HG02970 (cell line): ENCODE measurements around the gene DNTT.

Experiments
- ATAC-seq: cut with Tn5 transposase; IDR thresholded peaks from one replicate; pipeline ENCODE4 v1.9.1; 2021; ENCODE audit warnings: mild to moderate bottlenecking, moderate library complexity, moderate number of reproducible peaks; ENCODE audit not compliant: unreplicated experiment, low FRiP score

The DNTT gene

GRCh38 chr10:96275685-96276418 lies 28.4 kb upstream of the DNTT start:
- ATAC-seq: no peak

- no peak for ATAC-seq
Measured at GRCh38 chr10:96276426-96276825, 27.8 kb upstream of the DNTT start.

DNA sequence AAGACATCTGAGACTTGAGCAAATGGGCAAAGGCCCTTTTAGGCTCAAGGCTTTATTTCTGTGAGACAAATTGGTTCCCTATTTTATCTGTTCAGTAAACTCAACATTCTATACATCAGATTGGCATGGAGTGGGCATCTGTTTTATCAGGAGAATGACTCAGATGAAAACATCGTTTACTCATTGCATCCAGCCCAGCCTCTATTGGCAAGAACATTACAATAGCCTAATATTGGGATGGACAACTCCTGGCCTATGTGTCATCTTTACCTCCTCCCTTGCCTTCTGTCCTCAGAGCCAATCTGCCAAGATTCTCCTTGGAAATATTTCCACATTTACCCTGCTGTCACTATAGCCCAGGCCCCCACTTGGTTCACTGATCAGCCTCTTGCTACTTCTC lies 27.4 kb upstream of the DNTT start:
- no peak for ATAC-seq

- no peak for ATAC-seq
Measured at GRCh38 chr10:96279191-96279641, 25.0 kb upstream of the DNTT start.

GRCh38 chr10:96280859-96281258 lies 23.4 kb upstream of the DNTT start:
- no peak for ATAC-seq

DNA sequence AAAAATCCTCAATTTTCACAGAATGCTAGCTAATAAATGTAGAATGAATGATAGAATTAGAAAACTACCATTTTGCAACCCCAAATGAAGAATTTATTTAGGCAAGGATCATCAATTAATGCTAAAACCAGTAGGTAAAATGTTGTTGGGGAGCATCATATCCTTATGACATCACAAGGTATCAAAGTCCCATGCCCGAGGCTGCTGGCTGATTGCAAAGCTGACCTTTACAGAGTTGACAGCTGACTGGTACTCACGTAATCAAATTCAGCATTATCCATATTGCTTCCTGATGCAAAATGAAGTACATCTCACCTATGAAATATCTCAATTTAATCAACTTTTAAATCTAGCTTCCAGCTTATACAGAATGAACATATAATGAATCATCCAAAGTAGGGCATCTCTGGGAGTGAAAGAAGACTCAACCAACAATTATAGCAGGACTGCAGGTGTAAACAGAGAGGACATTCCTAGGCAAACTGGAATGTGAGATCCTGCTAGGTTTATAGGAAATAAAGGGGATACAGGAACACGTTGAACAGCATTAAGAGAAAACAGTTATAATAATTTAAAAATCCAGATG lies 22.7 kb upstream of the DNTT start:
- ATAC-seq: no peak

DNA sequence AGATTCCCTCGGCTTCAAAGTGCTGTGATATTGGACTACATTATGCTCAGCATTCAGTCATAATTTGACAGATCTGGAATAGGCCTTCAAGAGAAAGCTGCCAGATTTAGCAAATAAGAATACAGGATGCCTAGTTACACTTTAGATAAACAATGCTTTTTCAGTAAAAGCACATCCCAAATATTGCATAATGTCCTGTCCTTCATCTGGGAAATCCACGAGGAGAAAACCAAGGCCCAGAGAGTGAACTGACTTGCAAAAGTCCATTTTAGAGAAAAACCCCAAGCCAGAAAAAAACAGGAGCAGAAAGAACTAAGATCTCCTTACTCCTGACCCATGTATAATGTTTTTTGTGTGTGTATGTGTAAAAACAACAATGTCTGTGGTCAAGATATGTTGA lies 20.9 kb upstream of the DNTT start:
- no peak for ATAC-seq

DNA sequence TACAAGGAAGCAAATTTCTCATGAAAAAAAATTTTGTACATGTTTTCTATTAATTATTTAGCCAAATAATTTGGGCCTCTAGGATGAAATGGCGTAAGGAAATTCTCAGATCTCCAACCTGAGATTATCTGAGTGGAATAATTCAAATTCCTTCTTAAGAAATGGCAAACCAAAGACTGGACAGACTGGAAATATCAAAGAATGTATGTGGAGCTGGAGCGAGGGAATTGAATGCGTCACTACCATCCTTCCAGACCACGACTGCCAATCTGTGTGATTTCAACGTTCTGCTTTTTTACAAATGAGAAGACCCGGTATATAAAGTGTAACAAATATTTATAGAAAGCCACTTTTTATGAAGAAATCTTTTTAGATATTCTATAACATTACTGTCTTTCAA lies 20.5 kb upstream of the DNTT start:
- no peak for ATAC-seq

DNA sequence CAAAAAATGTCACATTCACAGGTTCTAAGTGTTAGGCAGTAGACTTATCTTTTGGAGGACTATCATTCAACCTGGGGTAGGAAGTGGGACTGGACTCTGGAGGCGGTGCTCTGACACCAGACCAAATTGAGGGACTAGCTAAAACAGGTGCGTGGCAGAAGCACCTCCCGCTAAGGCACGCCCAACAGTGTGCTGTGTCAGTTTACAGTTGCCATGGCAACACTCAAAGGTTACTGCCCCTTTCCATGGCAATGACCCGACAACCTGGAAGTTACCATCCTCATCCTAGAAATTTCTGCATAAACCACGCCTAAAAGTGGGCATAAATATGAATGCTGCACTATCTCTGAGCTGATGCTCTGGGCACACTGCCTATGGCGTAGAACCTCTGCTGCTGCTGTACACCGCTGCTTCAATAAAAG lies 18.9 kb upstream of the DNTT start:
- ATAC-seq: no peak

- peak; percentile 58 for ATAC-seq
Measured at GRCh38 chr10:96287392-96288105, 16.7 kb upstream of the DNTT start.

GRCh38 chr10:96288151-96288621 lies 16.0 kb upstream of the DNTT start:
- peak; percentile 53 for ATAC-seq

GRCh38 chr10:96289218-96289910 lies 14.9 kb upstream of the DNTT start:
- ATAC-seq: no peak

DNA sequence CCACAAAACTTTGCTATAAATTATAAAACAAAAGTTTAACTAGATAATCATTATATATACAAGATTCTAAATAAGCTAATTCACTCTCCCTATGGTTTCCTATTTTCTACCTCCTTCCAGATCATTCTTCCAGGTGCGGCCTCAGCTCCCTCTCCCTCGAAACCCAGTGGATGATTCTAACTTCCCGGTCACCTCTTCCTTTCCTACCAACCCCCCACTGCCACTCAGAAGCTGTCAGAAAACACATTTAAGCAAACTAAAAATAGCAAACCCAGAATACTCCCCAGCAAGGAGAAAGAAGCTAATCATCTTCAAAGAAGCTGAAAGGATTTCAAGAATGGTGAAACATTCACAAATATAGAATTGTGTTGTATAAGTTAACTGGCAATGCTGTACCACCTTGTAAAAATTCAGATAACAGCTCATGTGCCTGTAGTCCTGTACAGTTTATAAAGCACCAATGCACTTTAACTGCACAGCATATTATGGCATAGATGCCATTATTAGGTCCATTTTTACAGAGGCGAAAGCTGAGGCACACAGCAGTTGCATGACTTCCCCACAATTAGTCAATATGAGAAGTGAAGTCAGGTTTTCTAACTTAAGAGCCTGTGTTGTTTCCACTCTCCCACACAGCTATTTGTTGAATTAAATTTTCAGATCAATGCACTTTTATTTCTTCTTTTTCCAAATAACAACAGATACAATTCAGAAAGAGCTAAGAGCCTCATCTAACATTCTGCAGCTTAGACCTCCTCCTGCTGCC lies 13.7 kb upstream of the DNTT start:
- ATAC-seq: no peak

DNA sequence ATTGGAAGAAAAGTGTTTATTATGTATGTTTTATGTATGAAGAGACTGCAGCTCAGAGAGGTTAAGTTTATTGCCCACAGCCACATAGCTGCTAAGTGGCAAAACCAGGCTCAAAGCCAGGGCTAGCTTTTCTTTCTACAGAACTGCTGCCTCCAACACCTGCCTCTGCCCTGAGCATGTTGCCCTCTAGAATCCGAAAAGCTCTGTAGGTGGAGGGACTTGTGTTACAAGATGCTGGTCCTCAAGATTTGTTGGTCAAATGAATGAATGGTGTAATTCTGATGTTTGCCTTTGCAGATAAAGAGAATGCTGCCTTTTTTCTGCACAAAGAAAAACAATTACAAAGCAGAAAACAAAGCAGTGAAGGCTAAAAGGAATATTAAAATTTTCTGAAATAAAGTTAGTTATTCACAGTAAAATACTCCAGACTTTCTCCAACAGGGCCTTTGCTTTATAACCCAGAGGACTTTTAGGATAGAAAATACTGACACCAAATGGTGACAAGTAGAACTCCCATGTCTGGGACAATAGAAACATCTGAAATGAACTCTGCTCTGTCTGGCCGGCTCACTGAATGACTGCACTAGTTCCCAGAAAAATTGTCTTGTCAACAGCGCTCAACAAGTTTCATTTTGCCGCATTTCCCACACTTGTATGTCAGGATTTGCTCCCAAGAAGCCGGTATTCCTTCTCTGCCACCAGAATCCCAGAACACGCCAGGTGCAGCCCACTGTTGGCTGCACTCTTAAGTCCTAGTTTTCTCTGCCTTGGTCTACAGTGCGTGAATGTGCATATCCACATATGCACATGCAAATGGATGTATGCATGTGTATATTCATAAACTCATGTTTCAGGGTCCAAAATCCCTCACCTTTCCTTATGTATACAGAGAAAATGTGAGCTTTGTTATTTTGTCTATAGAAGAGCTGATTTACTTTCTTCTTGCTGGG lies 11.0 kb upstream of the DNTT start:
- no peak for ATAC-seq

DNA sequence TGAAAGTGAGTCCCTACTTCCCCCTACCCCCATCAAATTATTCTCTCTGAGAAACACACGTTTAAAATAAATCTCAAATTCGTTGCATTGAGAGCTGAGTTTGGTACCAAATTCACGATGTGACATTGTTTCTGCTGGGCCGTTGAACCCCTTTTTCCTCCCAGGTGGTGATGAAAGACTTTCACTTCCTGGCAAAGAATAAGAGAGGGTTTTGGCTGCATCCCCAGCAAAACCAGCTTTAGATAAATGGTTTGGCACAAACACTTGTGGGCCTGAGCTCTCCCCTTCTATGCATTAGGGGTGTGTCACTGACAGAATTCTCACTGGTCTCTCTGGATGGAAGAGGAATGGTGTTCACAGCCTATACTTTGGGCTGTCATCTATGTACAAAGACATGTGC lies 8.8 kb upstream of the DNTT start:
- no peak for ATAC-seq

DNA sequence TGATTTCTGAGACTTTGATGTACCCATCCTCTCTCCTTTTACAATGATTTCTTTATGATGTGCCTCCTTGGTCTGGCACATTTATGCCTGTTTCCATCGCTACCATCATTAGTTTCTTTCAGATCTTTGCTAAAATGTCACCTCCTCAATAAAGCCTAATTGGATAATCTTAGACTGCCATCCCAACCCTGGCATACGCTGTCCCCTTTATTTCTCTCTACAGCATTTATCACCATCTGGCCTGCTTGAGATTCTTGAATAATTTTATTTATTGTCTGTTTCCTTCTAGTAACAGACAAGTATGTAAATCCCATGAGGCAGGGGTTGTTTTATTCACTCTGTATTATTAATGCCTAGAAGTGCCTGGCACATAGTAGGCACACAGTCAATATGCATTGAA lies 6.7 kb upstream of the DNTT start:
- no peak for ATAC-seq

DNA sequence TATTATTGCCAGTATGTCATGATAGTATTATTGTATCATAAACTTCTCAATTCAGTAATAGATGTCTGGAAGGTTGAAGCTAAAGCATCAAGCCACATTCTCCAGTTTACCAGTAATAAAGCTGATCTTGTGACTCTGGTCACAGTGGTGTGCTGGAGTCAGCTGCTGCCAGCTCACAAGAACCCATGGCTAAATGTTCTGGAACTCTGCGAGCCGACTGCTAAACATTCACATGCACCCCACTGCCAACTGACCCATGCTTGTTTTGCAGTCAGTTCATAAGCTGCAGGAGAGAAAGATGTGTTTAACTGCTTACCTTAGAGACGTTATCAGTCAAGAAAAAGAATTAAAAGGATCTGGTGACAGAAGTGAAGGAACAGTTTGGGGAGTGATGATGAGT lies 5.9 kb upstream of the DNTT start:
- no peak for ATAC-seq

DNA sequence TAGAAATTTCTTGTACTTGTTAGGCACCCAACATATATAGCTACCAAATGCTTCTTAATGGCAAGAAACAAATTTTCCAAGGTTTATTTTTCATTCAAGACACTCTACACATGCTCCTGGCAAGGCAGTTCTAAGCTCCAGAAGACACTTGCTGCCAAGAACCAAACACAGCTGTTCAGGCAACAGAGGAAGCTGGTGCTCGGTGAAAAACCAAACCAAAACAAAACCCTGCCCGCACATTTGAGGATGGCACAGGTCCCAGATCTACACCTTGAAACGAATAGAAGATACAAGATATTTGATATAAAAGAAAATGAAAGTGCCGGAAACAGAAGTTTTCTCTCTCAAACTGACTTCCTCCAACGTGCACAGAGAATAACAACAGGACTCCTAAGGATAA lies 4.9 kb upstream of the DNTT start:
- no peak for ATAC-seq

DNA sequence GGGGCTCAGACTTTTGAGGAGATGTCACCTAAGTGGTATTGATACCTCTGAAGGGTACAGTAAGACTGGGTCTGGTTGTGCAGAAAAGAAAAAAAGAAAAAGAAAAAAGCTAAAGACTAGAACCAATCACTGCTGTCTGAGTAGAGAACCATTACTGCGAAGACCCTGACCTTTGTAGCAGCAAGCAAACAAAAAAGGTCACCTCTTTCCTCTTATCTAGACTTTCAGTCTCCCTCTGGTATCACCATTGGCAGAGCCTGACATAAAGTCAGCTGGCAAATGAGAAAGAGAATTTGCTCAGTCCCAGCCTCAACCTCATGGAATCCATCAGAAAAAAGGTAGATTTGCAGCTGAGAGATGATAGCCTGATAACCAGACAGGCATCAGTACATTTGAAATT lies 2.6 kb upstream of the DNTT start:
- ATAC-seq: no peak
